Fibroblast of mammary gland (primary cell): ENCODE results near the gene GALNT1.

Experiments used
- DNase-seq: peaks from one replicate; pipeline ENCODE4 v3.0.0-alpha.2; 2010; ENCODE audit warnings: low read depth
- H3K4me3 ChIP-seq: 2 replicates; pipeline ENCODE4 v1.5.1; 2011; ENCODE audit warnings: low read depth, mild to moderate bottlenecking, low read length, moderate library complexity; ENCODE audit not compliant: control insufficient read depth
- TF ChIP-seq, protein P1 (sequence below): conservative IDR thresholded peaks from 2 replicates; pipeline ENCODE4 v1.5.1; 2011; ENCODE audit warnings: low read depth, low read length, inconsistent platforms; ENCODE audit not compliant: control insufficient read depth, insufficient read depth

Gene GALNT1

DNA sequence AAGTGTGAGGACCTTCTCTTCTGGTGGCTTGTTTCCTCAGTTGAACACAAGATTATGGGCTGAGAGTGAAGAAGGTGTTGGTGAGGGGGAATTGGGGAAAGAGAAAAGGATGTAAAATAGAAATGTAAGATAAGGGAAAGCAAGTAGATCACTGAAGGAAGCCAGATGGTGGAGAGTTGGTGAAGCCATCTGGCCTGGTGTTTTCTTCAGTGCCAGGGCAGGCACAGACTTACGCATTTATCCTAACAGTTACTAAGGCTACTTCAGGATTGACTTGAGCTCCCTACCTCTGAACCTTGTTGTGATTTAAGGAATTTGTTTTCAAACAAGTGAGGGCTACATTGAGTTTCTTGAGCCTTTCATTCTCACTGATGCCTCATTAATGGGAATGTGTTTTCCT is 113.8 kb downstream of the GALNT1 start:
- DNase-seq = no peak
- TF ChIP-seq, protein P1, sequence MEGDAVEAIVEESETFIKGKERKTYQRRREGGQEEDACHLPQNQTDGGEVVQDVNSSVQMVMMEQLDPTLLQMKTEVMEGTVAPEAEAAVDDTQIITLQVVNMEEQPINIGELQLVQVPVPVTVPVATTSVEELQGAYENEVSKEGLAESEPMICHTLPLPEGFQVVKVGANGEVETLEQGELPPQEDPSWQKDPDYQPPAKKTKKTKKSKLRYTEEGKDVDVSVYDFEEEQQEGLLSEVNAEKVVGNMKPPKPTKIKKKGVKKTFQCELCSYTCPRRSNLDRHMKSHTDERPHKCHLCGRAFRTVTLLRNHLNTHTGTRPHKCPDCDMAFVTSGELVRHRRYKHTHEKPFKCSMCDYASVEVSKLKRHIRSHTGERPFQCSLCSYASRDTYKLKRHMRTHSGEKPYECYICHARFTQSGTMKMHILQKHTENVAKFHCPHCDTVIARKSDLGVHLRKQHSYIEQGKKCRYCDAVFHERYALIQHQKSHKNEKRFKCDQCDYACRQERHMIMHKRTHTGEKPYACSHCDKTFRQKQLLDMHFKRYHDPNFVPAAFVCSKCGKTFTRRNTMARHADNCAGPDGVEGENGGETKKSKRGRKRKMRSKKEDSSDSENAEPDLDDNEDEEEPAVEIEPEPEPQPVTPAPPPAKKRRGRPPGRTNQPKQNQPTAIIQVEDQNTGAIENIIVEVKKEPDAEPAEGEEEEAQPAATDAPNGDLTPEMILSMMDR = no peak
- no peak overlapping the region for H3K4me3 ChIP-seq

- H3K4me3 ChIP-seq = no peak overlapping the region
- no peak for DNase-seq
- TF ChIP-seq, protein P1 = no peak
These were observed 114.3 kb downstream of the GALNT1 start for GRCh38 chr18:35695803-35696202.

DNA sequence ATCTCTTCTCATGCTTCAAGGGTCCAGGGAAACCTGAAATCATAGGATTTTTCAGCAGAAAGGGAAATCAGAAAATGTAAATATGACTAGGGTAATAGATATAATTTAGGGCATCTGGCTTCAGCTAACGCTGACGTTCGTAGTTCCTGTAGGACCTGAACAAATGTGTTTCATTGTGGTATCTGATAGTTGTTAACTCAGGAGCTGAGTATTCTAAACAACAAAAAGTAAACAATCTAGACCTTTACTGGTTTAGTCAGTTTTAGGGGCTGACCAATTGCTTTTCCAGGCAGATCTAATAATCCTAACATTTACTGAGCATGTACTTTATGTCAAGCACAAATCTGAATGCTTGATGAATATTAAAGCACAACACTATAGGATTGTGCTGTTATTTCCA is 114.8 kb downstream of the GALNT1 start:
- H3K4me3 ChIP-seq = no peak overlapping the region
- no peak for DNase-seq
- TF ChIP-seq, protein P1 = no peak

GRCh38 chr18:35697869-35698268 is 116.3 kb downstream of the GALNT1 start:
- TF ChIP-seq, protein P1 = no peak
- no peak for DNase-seq
- no peak overlapping the region for H3K4me3 ChIP-seq

DNA sequence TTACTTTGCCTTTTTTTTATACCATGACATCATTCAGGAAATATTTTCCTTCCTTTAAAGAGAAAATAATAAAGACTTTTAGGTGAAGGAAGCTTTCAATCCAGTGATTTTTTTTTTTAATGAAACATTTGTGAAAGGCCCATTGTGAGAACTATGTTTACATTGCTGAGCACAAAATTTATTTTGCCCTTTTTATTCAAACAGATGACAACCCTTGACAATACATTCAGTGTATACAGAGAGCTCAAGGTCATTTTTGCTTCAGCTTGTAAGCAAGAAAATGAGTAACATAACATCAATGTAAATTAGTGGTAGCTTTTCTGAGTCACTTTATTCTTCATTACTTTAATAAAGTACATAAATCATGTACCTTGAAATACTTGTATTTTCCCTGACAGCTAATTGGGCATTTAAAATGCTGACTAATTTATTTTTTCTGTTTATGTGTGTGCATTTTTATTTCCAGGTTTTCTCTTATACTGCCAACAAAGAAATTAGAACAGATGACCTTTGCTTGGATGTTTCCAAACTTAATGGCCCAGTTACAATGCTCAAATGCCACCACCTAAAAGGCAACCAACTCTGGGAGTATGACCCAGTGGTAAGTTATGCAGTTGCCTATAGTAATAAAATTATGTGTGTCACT is 121.6 kb downstream of the GALNT1 start:
- H3K4me3 ChIP-seq = no peak overlapping the region
- no peak for DNase-seq
- TF ChIP-seq, protein P1 = no peak

- H3K4me3 ChIP-seq = no peak overlapping the region
- DNase-seq = no peak
- TF ChIP-seq, protein P1 = no peak
These were observed 124.4 kb downstream of the GALNT1 start for GRCh38 chr18:35705988-35706387.

- DNase-seq = no peak
These were observed 125.7 kb downstream of the GALNT1 start for GRCh38 chr18:35707247-35707646.

More at GRCh38 chr18:35707247-35707646, 125.7 kb downstream of the GALNT1 start:
- TF ChIP-seq, protein P1 = no peak
- H3K4me3 ChIP-seq = no peak overlapping the region
